Ovary (tissue), 10 donors: Measurements from ENCODE around the gene TAF12. TPM values are rescaled to one million over a fixed set of nuclear protein-coding genes. Genes with fewer than 3 reads are reported as not detected.
"Not testable (repeated sequence)": the region's sequence is repeated elsewhere in the genome, so short reads cannot be mapped to it uniquely, and the experiment has no call there.

Experiments used
- DNase-seq, 5 donors: peaks; one replicate each; pipeline ENCODE4 v3.0.0-alpha.2; 2019 to 2020
- H3K27ac ChIP-seq, 2 donors: fragments of 200-600 bp; one replicate each; pipeline versions ENCODE4 v1.5.1 to v1.8.0; 2019 to 2022
- H3K27me3 ChIP-seq: fragments of 200-600 bp; one replicate; pipeline ENCODE4 v1.8.0; 2022
- H3K36me3 ChIP-seq: fragments of 200-600 bp; sonication (generic); one replicate; pipeline ENCODE4 v1.5.1; 2019
- H3K4me1 ChIP-seq: one replicate; pipeline ENCODE4 v1.8.1; 2013; ENCODE audit warnings: mild to moderate bottlenecking, moderate library complexity; ENCODE audit not compliant: insufficient read depth
- H3K4me3 ChIP-seq: fragments of 200-600 bp; sonication (generic); one replicate; pipeline ENCODE4 v1.5.1; 2017
- H3K9me3 ChIP-seq, 2 donors: fragments of 200-600 bp in 1 of 2; sonication (generic) in 1 of 2; one replicate each; pipeline versions ENCODE4 v1.5.1 to v1.8.1; 2013 to 2019; ENCODE audit warnings: mild to moderate bottlenecking in 1 of 2, moderate library complexity in 1 of 2
- CTCF ChIP-seq, 3 donors: fragments of 450-650 bp in 2 of 3; fragments of 200-600 bp in 1 of 3; IDR thresholded peaks; one replicate each; pipeline versions ENCODE4 v1.5.1 to v1.8.0; 2016 to 2022; ENCODE audit warnings: antibody characterized with exemption in 3 of 3, mild to moderate bottlenecking in 1 of 3
- EP300 ChIP-seq: sonication (generic); formaldehyde crosslinking; IDR thresholded peaks from one replicate; pipeline ENCODE4 v1.6.1; 2017; ENCODE audit warnings: antibody characterized with exemption
- POLR2A ChIP-seq: fragments of 450-650 bp; IDR thresholded peaks from one replicate; pipeline ENCODE4 v1.6.1; 2017; ENCODE audit warnings: antibody characterized with exemption, mild to moderate bottlenecking, moderate library complexity
- WGBS, 3 donors: extraction: QIAGEN DNeasy Blood & Tissue Kit in 1 of 3; methylation state at CpG; one replicate each; pipeline versions ENCODE4 v1.1.5 to v1.1.7; 2013 to 2017; 5-methylcytosine and 5-hydroxymethylcytosine counted together
- intact Hi-C, 4 donors: fragments of 100-400 bp; cut with DNase I; formaldehyde crosslinking; loops; one replicate each; pipeline versions ENCODE4 v1.11.0 to v1.15.1; 2022 to 2023
- long read RNA-seq, 3 donors: library from polyadenylated mRNA in 2 of 3; unstranded in 2 of 3; transcript quantifications; one replicate each; pipeline ENCODE4 v2.0.0 and lab custom pipeline, GENCODE V29; 2021 to 2026
- polyA plus RNA-seq, 2 donors: library from polyadenylated mRNA; stranded (reverse); fragments of 200-250 nt in 1 of 2; fragments of 350-450 nt in 1 of 2; fragmentation: Illumina TruSeq in 1 of 2; extraction: RNeasy Lipid Tissue Mini Kit (QIAGEN cat#74804) in 1 of 2; gene quantifications; one replicate each; pipeline ENCODE4 v1.2.3, GENCODE V29; 2013 to 2014
- total RNA-seq, 7 donors: library from RNA; depleted of rRNA in 2 of 7; stranded (reverse); fragments of >200 nt in 2 of 7; fragmentation: NEBNext Ultra II Directional in 3 of 7; extraction: Animal tissue kit (Norgen Biotek cat#: 25700) in 3 of 7; gene quantifications; one replicate each; pipeline versions ENCODE4 v1.1.0 to v1.2.4, GENCODE V29; 2016 to 2023
- donor health status: DM: no; HTN: no; CAD: no; lungs with moderate emphysema.
- donor health status: DM: no; HTN: no; CAD: no.
- donor health status: Bipolar disorder and iron deficiency.
- donor health status: DM: yes; HTN: yes; CAD: no.
- donor health status: DM: no; HTN: no; CAD: no.
- donor health status: DM: yes; HTN: yes; CAD: no.

TAF12 gene, protein sequence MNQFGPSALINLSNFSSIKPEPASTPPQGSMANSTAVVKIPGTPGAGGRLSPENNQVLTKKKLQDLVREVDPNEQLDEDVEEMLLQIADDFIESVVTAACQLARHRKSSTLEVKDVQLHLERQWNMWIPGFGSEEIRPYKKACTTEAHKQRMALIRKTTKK
- total RNA-seq (10 to 100 TPM; 15.4 to 26.4 (median 18.4) TPM), polyA plus RNA-seq (10 to 100 TPM; 21.7 to 39.4 TPM)
- long read RNA-seq, donor 1, transcript TAF12-202 (6 exons, 1,334 nt) = major isoform, 63 of 69 reads
- long read RNA-seq, donor 1, partial matches to known transcripts = 3 of 69 reads
- long read RNA-seq, donor 1, other reads (novel, unspliced or antisense) = 3 of 69 reads
- long read RNA-seq, donor 2, transcript TAF12-202 (6 exons, 1,334 nt) = major isoform, 51 of 51 reads
- long read RNA-seq, donor 2, partial matches to known transcripts = 0 of 51 reads
- long read RNA-seq, donor 2, other reads (novel, unspliced or antisense) = 0 of 51 reads
- long read RNA-seq, donor 3, transcript TAF12-202 (6 exons, 1,334 nt) = major isoform, 29 of 32 reads
- long read RNA-seq, donor 3, partial matches to known transcripts = 1 of 32 reads
- long read RNA-seq, donor 3, other reads (novel, unspliced or antisense) = 1 of 32 reads

GRCh38 chr1:28642847-28643635 is at the start of gene TAF12:
Gene TAF12 (minus strand): TSS chr1:28643067. CDS start chr1:28622081, 20,986 bp downstream.
- peak within 1 kb of the TSS; percentile 47 to 80 for H3K27ac ChIP-seq
- H3K4me3 ChIP-seq = peak within 1 kb of the TSS; percentile 53
- peaks cover 5% of the 10 kb centered on the region for H3K4me1 ChIP-seq
- no peaks in the 10 kb centered on the region for H3K36me3 ChIP-seq
- no peak for TF ChIP-seq POLR2A
- TF ChIP-seq CTCF (IDR thresholded peaks at IDR 0.05) = peak in 2 of 3 donors; percentile 60 to 67
- no peaks in the 10 kb centered on the region for H3K27me3 ChIP-seq
- WGBS, 3 donors = 0 to 1% (median 0%) methylated on average over 49 of the region's 49 CpGs
- H3K9me3 ChIP-seq = no peaks in the 10 kb centered on the region
- peak; percentile 89 to 95 (median 92) for DNase-seq
- intact Hi-C loops = loop anchor here in 2 of 4 donors (5.0 kb wide), 1 partner anchor 94 kb away; the partner anchor contains the start of gene YTHDF2 (in 2 of the 2)

DNA sequence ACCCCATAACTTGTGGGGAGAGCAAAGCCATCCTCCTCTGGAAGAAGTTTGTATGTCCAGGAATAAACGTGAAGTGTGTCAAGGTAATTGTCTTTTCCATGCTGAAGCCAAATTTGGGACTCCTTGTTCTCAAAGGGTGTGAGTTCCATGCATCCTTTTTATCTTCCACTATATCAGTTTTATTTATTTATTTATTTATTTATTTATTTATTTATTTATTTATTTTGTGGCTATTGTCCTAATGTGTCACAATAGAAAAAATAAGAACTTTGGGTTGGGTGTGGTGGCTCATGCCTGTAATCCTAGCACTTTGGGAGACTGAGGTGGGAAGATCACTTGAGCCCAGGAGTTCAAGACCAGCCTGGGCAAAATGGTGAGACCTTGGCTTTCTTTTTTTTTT is 48.8 kb upstream of the TAF12 start:
- H3K4me3 ChIP-seq, H3K9me3 ChIP-seq, intact Hi-C loops, H3K36me3 ChIP-seq, H3K4me1 ChIP-seq, DNase-seq, H3K27me3 ChIP-seq, H3K27ac ChIP-seq: not testable (repeated sequence)
- 87 to 96% (median 91%) methylated on average over 1 of the region's 1 CpG for WGBS, 3 donors

GRCh38 chr1:28684937-28685336 is 42.1 kb upstream of the TAF12 start:
- H3K36me3 ChIP-seq = no peaks in the 10 kb centered on the region
- 83 to 90% (median 89%) methylated on average over 4 of the region's 4 CpGs for WGBS, 3 donors
- DNase-seq = no peak
- no peaks in the 10 kb centered on the region for H3K9me3 ChIP-seq
- TF ChIP-seq POLR2A = no peak
- TF ChIP-seq CTCF (IDR thresholded peaks at IDR 0.05) = no peak
- TF ChIP-seq EP300 = no peak
- intact Hi-C loops = no loop called here
- no peaks in the 10 kb centered on the region for H3K27me3 ChIP-seq
- no peaks in the 10 kb centered on the region for H3K4me1 ChIP-seq
- H3K4me3 ChIP-seq = no peak overlapping the region
- H3K27ac ChIP-seq = no peak overlapping the region

DNA sequence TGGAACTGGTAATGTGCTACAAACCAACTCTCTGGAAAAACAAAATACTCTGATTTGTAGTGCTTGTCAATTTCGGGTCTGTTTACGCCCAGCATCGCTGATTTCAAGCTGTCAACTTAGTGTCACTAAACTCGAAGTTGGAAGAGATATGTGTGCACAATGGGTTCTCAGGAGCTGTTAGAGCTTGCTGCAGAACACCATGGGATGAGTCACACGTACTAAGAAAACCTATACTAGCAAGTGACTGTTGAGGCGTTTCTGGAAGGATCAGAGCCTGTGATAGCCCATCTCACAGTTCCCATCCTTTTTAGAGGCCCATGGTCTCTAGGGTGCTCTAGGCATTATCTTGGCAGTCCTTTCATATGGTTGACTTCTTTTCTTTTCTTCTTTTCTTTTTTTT is 40.0 kb upstream of the TAF12 start:
- 90 to 92% (median 92%) methylated on average over 6 of the region's 6 CpGs for WGBS, 3 donors
- Histone ChIP-seq H3K27me3 (no peaks in the 10 kb centered on the region), H3K9me3 (no peaks in the 10 kb centered on the region), H3K27ac (no peak overlapping the region), H3K36me3 (no peaks in the 10 kb centered on the region), H3K4me3 (no peak overlapping the region), H3K4me1 (no peaks in the 10 kb centered on the region)
- TF ChIP-seq POLR2A (no peak), CTCF (IDR thresholded peaks at IDR 0.05) (no peak), EP300 (no peak)
- no peak for DNase-seq
- intact Hi-C loops = no loop called here
